Measurements from ENCODE around the gene PRKRIP1. TPM values are rescaled to one million over a fixed set of nuclear protein-coding genes. Genes with fewer than 3 reads are reported as not detected.

PRKRIP1 gene
- total RNA-seq, 1 donor from 2014 or later = 18.2 TPM

Other genes with a start within 250 kb of the PRKRIP1 start
- gene SH2B2, start 109.5 kb upstream of the PRKRIP1 start, total RNA-seq = 1.5 and 1.8 TPM in 2 replicates
- gene SPDYE6, start 39.9 kb upstream of the PRKRIP1 start, total RNA-seq = under 0.01 TPM in 1 of 2 replicates, not detected in the other
- gene ORAI2, start 37.2 kb downstream of the PRKRIP1 start, total RNA-seq = 4.7 and 6.9 TPM in 2 replicates
- 8.7 and 10.0 TPM in 2 replicates for gene ALKBH4, start 68.5 kb downstream of the PRKRIP1 start, total RNA-seq
- 21.1 and 25.3 TPM in 2 replicates for gene LRWD1, start 68.6 kb downstream of the PRKRIP1 start, total RNA-seq
- gene POLR2J, start 82.6 kb downstream of the PRKRIP1 start, total RNA-seq = 24.5 and 50.1 TPM in 2 replicates
- gene RASA4B, start 121.4 kb downstream of the PRKRIP1 start, total RNA-seq = 0.79 and 1.2 TPM in 2 replicates
- gene UPK3BL2, start 147.3 kb downstream of the PRKRIP1 start, total RNA-seq = 5.8 and 151 TPM in 2 replicates
- not detected in 2 replicates for gene SPDYE2, start 154.9 kb downstream of the PRKRIP1 start, total RNA-seq
- 18.8 and 25.5 TPM in 2 replicates for gene POLR2J3, start 176.2 kb downstream of the PRKRIP1 start, total RNA-seq
- 2.2 and 2.4 TPM in 2 replicates for gene RASA4, start 220.4 kb downstream of the PRKRIP1 start, total RNA-seq
- 122 and 1,140 TPM in 2 replicates for gene UPK3BL1, start 246.4 kb downstream of the PRKRIP1 start, total RNA-seq

Measured in bronchial epithelial cell (primary cell).